Keratinocyte (primary cell): ENCODE data around the gene CYP3A4. TPM values are rescaled to one million over a fixed set of nuclear protein-coding genes. Genes with fewer than 3 reads are reported as not detected.

Source experiments
- DNase-seq: peaks from one replicate; pipeline ENCODE4 v3.0.0-alpha.2; 2011; ENCODE audit warnings: low read depth, missing footprints, low spot score
- FAIRE-seq: peaks from 2 replicates; lab custom pipeline; 2011; peaks lifted over from hg19 to GRCh38; lab: Jason Lieb, UNC
- H2AFZ ChIP-seq: 2 replicates; pipeline ENCODE4 v1.6.0; 2012; ENCODE audit warnings: low read length, control low read depth, inconsistent platforms; ENCODE audit not compliant: control insufficient read depth
- H3K27ac ChIP-seq: 2 replicates; pipeline ENCODE4 v1.5.1; 2011; ENCODE audit warnings: low read length; ENCODE audit not compliant: control insufficient read depth, insufficient read depth
- H3K27me3 ChIP-seq: 3 replicates; pipeline ENCODE4 v1.6.0; 2011; ENCODE audit warnings: low read length; ENCODE audit not compliant: control insufficient read depth, insufficient read depth; ENCODE audit errors: extremely low read depth
- H3K36me3 ChIP-seq, 2 experiments: 2 replicates in 1 of 2; 3 replicates in 1 of 2; pipeline ENCODE4 v1.5.1; 2011; ENCODE audit warnings: low read length in 2 of 2, mild to moderate bottlenecking in 1 of 2; ENCODE audit not compliant: control insufficient read depth in 2 of 2, insufficient read depth in 2 of 2; ENCODE audit errors: extremely low read depth in 1 of 2
- H3K4me1 ChIP-seq: 3 replicates; pipeline ENCODE4 v1.5.1; 2011; ENCODE audit warnings: low read length; ENCODE audit not compliant: control insufficient read depth, insufficient read depth; ENCODE audit errors: extremely low read depth
- H3K4me2 ChIP-seq: 3 replicates; pipeline ENCODE4 v1.6.0; 2011; ENCODE audit warnings: low read depth, low read length; ENCODE audit not compliant: control insufficient read depth, insufficient read depth; ENCODE audit errors: extremely low read depth
- H3K4me3 ChIP-seq, 3 experiments: fragments of 200-600 bp in 1 of 3; sonication (generic) in 1 of 3; 2 replicates in 2 of 3; 3 replicates in 1 of 3; pipeline ENCODE4 v1.5.1; 2011 to 2016; ENCODE audit warnings: low read length in 3 of 3, mild to moderate bottlenecking in 3 of 3, control low read depth in 2 of 3, inconsistent platforms in 1 of 3, low read depth in 1 of 3, mixed read lengths in 1 of 3, mixed run types in 1 of 3, moderate library complexity in 1 of 3; ENCODE audit not compliant: control insufficient read depth in 2 of 3, insufficient read depth in 2 of 3; ENCODE audit errors: extremely low read depth in 1 of 3
- H3K79me2 ChIP-seq: 2 replicates; pipeline ENCODE4 v1.6.0; 2012; ENCODE audit warnings: low read length; ENCODE audit not compliant: control insufficient read depth, insufficient read depth
- H3K9ac ChIP-seq: 3 replicates; pipeline ENCODE4 v1.6.0; 2011; ENCODE audit warnings: low read length; ENCODE audit not compliant: control insufficient read depth, insufficient read depth; ENCODE audit errors: extremely low read depth
- H3K9me1 ChIP-seq: 3 replicates; pipeline ENCODE4 v1.6.0; 2011; ENCODE audit warnings: low read length; ENCODE audit not compliant: control insufficient read depth, insufficient read depth; ENCODE audit errors: extremely low read depth
- H3K9me3 ChIP-seq: 2 replicates; pipeline ENCODE4 v1.5.1; 2012; ENCODE audit warnings: low read depth, low read length; ENCODE audit not compliant: control insufficient read depth
- H4K20me1 ChIP-seq: 3 replicates; pipeline ENCODE4 v1.6.0; 2011; ENCODE audit warnings: low read length; ENCODE audit not compliant: control insufficient read depth, insufficient read depth; ENCODE audit errors: extremely low read depth
- CTCF ChIP-seq, 3 experiments: IDR thresholded peaks in 1 of 3; conservative IDR thresholded peaks in 1 of 3; optimal IDR thresholded peaks in 1 of 3; 2 replicates in 2 of 3; 3 replicates in 1 of 3; pipeline versions ENCODE3 to v1.5.1; 2011; ENCODE audit warnings: low read length in 3 of 3, mild to moderate bottlenecking in 3 of 3, moderate library complexity in 2 of 3, control low read depth in 1 of 3, inconsistent platforms in 1 of 3; ENCODE audit not compliant: insufficient read depth in 2 of 3; ENCODE audit errors: extremely low read depth in 1 of 3
- EZH2 ChIP-seq: IDR thresholded peaks from one replicate; pipeline ENCODE4 v1.6.1; 2012; ENCODE audit warnings: inconsistent platforms, mild to moderate bottlenecking, low read length, moderate library complexity
- dilution Hi-C: fragments of 300-500 bp; cut with MboI; formaldehyde crosslinking; loops from one replicate; pipeline ENCODE4 v1.7.0; 2020; ENCODE audit warnings: low sequenced_read_pairs; ENCODE audit not compliant: extremely low pct_ligation_motif_present
- polyA plus RNA-seq, 5 experiments: library from polyadenylated mRNA; depleted of rRNA in 3 of 5; stranded (reverse) in 3 of 5; stranded (forward) in 1 of 5; unstranded in 1 of 5; fragments of >200 nt; gene quantifications; 1 replicate in 1 of 5; 2 replicates in 3 of 5; 3 replicates in 1 of 5; pipeline versions ENCODE4 v1.2.1 to v1.2.3, GENCODE V29; 2011 to 2012; ENCODE audit warnings: missing spikeins in 2 of 5, low read depth in 1 of 5, low replicate concordance in 1 of 5

CYP3A4 gene
- polyA plus RNA-seq, 1 donor (not counting 4 experiments of a cell fraction or from before 2014, with no cell fraction given): not detected

DNA sequence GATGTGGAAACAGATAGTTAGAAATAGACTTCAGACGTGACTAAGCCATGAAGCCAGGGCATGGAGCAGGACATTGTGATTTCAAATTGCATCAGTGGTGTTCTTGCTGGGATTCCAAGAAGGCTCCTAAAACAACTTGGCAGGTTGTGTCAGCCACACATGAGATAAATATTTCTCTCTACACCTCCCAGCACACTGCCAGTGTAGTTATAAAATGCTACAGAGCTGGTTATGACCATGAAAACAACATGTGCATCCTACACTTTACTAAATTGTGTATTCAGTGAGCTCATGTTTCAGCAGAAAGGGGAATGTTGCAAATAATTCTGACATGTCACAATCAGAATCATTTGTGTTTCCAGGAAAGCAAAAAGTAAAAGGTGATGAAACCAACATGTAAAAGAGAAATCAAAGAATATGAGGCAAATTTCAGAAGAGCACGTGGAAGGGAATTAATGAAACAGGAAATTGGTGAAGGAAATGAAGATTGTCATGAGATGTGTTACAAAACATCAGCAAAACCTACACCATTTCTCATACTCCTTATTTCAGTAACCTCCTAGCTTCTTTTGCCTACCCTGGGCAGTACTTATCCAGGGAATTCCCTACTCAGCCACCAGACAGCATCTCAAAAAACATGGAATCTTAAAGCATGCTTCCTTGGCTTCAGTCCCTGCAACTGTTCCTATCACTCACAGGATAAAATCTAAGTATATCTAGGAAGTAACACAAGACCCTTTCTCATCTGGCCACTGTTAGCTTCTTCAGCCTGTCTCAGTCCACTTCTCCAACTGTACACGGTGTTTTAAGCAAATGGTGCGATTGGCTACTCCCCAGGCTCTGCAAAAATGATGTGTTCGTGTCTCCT is 43.2 kb downstream of the CYP3A4 start:
- no peak for DNase-seq

DNA sequence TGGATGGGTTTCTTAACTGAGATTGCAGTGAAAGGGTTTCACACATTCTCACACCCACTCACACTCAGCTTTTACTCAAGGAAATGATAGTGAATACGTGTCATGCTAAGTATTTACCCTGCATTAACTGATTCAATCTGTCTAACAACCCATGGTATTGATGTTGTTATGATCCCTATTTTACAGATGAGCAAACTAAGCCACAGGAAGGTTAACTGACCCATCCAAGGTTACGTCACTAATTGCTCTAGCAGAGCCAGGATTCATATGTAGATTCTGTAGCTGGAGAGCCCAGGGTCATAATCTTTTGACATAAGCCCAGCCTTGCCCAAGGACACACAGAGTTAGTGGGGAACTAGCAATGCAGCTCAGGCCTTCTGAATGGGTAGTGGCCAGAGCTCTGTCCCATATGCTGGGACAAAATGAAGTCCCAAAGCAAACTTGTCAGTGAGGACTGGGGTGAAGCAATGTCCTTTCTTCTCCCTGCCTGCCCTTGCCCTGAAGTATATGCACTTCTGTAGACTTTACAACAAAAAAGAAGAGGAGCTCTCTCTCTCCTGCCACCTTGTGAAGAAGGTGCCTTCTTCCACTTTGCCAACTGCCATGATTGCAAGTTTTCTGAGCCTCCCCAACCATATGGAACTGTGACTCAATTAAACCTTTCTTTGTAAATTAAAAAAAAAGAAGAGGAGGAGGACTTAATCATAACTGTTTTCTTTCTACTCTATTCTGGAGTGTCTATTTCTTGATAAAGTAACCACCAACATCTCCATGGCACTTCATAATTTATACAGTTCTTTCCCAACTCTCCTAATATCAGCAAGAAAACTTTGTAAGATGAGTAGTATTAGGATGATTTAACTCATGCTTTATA is 44.0 kb downstream of the CYP3A4 start:
- Histone ChIP-seq H3K36me3 (no peaks in the 10 kb centered on the region), H3K4me3 (no peak overlapping the region), H3K27me3 (no peaks in the 10 kb centered on the region), H4K20me1 (no peaks in the 10 kb centered on the region), H3K4me1 (peaks cover 21% of the 10 kb centered on the region), H3K9me1 (no peaks in the 10 kb centered on the region), H3K4me2 (no peak overlapping the region), H3K79me2 (no peaks in the 10 kb centered on the region), H3K27ac (no peak overlapping the region), H3K9ac (no peak overlapping the region), H3K9me3 (no peaks in the 10 kb centered on the region), H2AFZ (no peak overlapping the region)
- dilution Hi-C loops: no loop called here
- DNase-seq (no peak), FAIRE-seq (no peak)
- TF ChIP-seq CTCF (optimal IDR thresholded peaks at IDR 0.05 in 1 of 3, IDR thresholded peaks at IDR 0.05 in 1 of 3, conservative IDR thresholded peaks at IDR 0.05 in 1 of 3; ENCODE audit: extremely low read depth in 1 of 3, insufficient read depth in 2 of 3, low read length in 3 of 3): no peak
- TF ChIP-seq EZH2: no peak

More for the DNA sequence above, 43.2 kb downstream of the CYP3A4 start:
- peaks cover 21% of the 10 kb centered on the region for H3K4me1 ChIP-seq
- H3K9me1 ChIP-seq: no peaks in the 10 kb centered on the region
- H4K20me1 ChIP-seq: no peaks in the 10 kb centered on the region
- dilution Hi-C loops: no loop called here
- TF ChIP-seq EZH2: no peak
- TF ChIP-seq CTCF (optimal IDR thresholded peaks at IDR 0.05 in 1 of 3, IDR thresholded peaks at IDR 0.05 in 1 of 3, conservative IDR thresholded peaks at IDR 0.05 in 1 of 3; ENCODE audit: extremely low read depth in 1 of 3, insufficient read depth in 2 of 3, low read length in 3 of 3): no peak
- FAIRE-seq: no peak
- H3K9ac ChIP-seq: no peak overlapping the region
- no peak overlapping the region for H3K4me2 ChIP-seq
- H3K79me2 ChIP-seq: no peaks in the 10 kb centered on the region
- no peaks in the 10 kb centered on the region for H3K27me3 ChIP-seq
- H3K9me3 ChIP-seq: no peaks in the 10 kb centered on the region
- H3K4me3 ChIP-seq: no peak overlapping the region
- H2AFZ ChIP-seq: no peak overlapping the region
- no peaks in the 10 kb centered on the region for H3K36me3 ChIP-seq
- H3K27ac ChIP-seq: no peak overlapping the region
